IgD-negative memory B cell (primary cell): Measurements from ENCODE around the gene PLA2G5. TPM values are rescaled to one million over a fixed set of nuclear protein-coding genes. Genes with fewer than 3 reads are reported as not detected.

Source experiments
- H3K27ac Mint-ChIP-seq, 3 donors: one replicate each; pipeline ENCODE4 v1.8.0; 2020 to 2022; ENCODE audit warnings: mild to moderate bottlenecking in 3 of 3, mixed read lengths in 3 of 3, moderate library complexity in 1 of 3
- H3K27me3 Mint-ChIP-seq: one replicate; pipeline ENCODE4 v1.8.0; 2021; ENCODE audit warnings: mixed read lengths
- H3K36me3 Mint-ChIP-seq: one replicate; pipeline ENCODE4 v1.8.0; 2020; ENCODE audit warnings: mild to moderate bottlenecking, mixed read lengths
- H3K4me1 Mint-ChIP-seq, 3 donors: one replicate each; pipeline ENCODE4 v1.8.0; 2020 to 2022; ENCODE audit warnings: mixed read lengths in 3 of 3, mild to moderate bottlenecking in 1 of 3
- H3K4me3 Mint-ChIP-seq, 4 donors: one replicate each; pipeline ENCODE4 v1.8.0; 2020 to 2022; ENCODE audit warnings: mild to moderate bottlenecking in 4 of 4, mixed read lengths in 4 of 4, moderate library complexity in 3 of 4
- H3K9me3 Mint-ChIP-seq, 3 donors: one replicate each; pipeline ENCODE4 v1.8.0; 2020 to 2021; ENCODE audit warnings: mixed read lengths in 3 of 3, mild to moderate bottlenecking in 1 of 3
- polyA plus RNA-seq: library from polyadenylated mRNA; unstranded; fragments of 300-500 nt; fragmentation: Illumina TruSeq; gene quantifications from one replicate; pipeline ENCODE4 v1.2.3, GENCODE V29; 2021

Gene PLA2G5
- polyA plus RNA-seq, 1 donor from 2014 or later: not detected

DNA sequence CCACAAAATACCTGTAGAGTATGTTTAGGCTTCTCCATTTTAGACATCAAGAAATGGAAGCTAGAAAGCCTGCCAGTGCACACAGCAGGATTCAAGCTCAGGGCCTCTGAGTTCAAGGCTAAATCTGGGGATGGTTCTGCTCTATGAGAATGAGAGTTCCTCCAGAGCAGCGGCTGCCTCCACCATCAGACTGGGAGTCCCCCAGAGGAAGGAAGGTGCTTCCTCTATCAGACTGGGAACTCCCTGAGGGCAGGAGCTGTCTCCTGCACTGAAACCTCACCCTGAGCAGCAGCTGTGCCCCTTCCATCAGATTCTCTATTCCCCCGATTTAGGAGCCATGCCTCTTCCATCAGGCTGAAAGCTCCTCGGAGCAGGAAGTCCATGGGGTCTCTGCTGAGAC, 20.1 kb downstream of the PLA2G5 start:
- Mint-ChIP-seq H3K9me3 (peaks cover 0 to 2% (median 0%) of the 10 kb centered on the region in 3 donors), H3K4me3 (no peak overlapping the region), H3K27ac (no peak overlapping the region), H3K27me3 (peaks cover 6% of the 10 kb centered on the region), H3K36me3 (no peaks in the 10 kb centered on the region), H3K4me1 (peaks cover 0 to 3% (median 0%) of the 10 kb centered on the region in 3 donors)

DNA sequence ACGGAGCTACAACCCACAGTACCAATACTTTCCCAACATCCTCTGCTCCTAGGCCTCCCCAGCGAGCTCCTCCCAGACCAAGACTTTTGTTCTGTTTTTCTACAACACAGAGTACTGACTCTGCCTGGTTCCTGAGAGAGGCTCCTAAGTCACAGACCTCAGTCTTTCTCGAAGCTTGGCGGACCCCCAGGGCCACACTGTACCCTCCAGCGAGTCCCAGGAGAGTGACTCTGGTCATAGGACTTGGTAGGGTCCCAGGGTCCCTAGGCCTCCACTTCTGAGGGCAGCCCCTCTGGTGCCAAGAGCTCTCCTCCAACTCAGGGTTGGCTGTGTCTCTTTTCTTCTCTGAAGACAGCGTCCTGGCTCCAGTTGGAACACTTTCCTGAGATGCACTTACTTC, 20.6 kb downstream of the PLA2G5 start:
- H3K27me3 Mint-ChIP-seq: peaks cover 6% of the 10 kb centered on the region
- no peak overlapping the region for H3K4me3 Mint-ChIP-seq
- peaks cover 0 to 2% (median 0%) of the 10 kb centered on the region in 3 donors for H3K9me3 Mint-ChIP-seq
- no peaks in the 10 kb centered on the region for H3K36me3 Mint-ChIP-seq
- no peak overlapping the region for H3K27ac Mint-ChIP-seq
- peaks cover 0 to under 1% (median 0%) of the 10 kb centered on the region in 3 donors for H3K4me1 Mint-ChIP-seq

DNA sequence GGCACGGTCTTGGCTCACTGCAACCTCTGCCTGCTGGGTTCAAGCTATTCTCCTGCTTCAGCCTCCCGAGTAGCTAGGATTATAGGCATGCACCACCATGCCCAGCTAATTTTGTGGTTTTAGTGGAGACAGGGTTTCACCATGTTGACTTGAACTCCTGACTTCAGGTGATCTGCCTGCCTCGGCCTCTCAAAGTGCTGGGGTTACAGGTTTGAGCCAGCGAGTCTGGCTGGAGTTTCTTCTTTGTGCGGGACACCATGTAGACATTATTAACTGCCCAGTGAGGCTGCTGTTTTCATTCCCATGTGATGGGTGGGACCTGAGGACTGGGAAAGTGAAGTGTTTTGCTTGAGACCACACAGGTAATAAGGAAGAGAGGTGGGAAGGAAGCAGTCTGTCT, 23.3 kb downstream of the PLA2G5 start:
- no peak overlapping the region for H3K4me3 Mint-ChIP-seq
- peak overlapping the region in 1 of 3 donors; percentile 79 for H3K27ac Mint-ChIP-seq
- H3K4me1 Mint-ChIP-seq: no peaks in the 10 kb centered on the region
- H3K9me3 Mint-ChIP-seq: peaks cover 0 to 2% (median 0%) of the 10 kb centered on the region in 3 donors
- H3K36me3 Mint-ChIP-seq: no peaks in the 10 kb centered on the region
- H3K27me3 Mint-ChIP-seq: peaks cover 7% of the 10 kb centered on the region

DNA sequence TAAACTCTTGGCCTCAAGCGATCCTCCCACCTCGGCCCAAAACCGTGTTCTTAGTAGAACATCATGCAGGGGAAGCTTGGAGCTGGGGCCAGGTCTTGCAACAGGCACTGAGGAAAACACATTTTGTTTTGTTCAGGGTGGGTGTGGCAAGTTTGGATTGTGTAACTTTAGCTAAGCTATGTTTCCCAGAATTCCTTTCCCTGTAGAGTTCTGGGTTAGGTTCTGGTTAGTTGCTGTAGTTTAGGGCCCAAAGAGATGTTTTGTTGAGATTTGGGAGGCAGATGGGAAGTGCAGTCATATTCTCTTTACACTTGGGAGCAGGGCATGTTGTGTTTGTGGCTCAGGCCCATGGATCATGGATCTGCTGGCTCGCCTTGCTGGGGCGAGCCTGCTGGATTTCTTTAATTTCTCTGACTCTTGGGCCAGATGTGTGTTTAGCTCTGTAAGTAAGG, 24.0 kb downstream of the PLA2G5 start:
- H3K36me3 Mint-ChIP-seq: no peaks in the 10 kb centered on the region
- H3K27ac Mint-ChIP-seq: peak overlapping the region in 1 of 3 donors; percentile 39
- no peak overlapping the region for H3K4me3 Mint-ChIP-seq

DNA sequence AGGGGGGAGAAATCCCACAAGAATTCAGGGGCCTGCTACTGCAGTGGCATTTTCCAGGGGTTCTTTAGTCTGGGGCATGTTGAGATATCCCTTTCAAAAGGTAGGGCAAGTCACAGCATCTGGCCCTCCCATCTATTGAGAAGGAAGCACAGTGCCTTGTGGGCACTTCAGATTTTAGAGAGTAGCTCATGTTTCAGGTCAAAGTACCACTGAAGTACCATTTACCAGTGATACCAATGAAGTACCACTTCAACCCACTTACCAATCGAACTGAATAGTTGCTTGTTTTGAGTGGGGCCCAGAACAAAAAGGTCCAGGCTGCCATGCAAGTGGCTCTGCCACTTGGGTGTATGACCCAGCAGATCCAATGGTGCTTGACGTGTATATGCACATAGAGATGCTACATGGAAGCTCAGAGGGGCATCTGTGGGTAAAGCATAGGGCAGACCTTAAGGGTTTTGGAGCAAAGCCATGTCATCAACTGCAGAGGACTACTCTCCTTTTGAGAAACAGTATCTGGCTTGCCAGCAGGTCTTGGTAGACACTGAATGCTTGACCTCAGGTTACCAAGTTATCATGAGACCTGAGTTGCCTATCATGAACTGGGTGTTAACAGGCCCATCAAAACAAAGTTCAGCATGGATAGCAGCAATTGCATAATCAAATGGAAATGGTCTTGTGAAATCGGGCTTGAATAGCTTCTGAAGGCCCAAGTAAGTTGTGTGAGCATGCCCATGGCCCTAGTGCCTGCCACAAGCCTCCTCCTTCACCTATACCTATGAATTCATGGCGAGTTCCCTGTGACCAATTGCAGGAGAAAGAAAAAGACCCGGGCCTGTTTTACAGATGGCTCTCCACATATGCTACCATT, 25.8 kb downstream of the PLA2G5 start:
- H3K27me3 Mint-ChIP-seq: peaks cover 4% of the 10 kb centered on the region
- no peaks in the 10 kb centered on the region for H3K4me1 Mint-ChIP-seq
- H3K36me3 Mint-ChIP-seq: no peaks in the 10 kb centered on the region
- H3K27ac Mint-ChIP-seq: peak overlapping the region in 1 of 3 donors; percentile 60
- no peaks in the 10 kb centered on the region for H3K9me3 Mint-ChIP-seq
- H3K4me3 Mint-ChIP-seq: no peak overlapping the region

More for the DNA sequence above, 24.0 kb downstream of the PLA2G5 start:
- Mint-ChIP-seq H3K9me3 (peaks cover 0 to 2% (median 0%) of the 10 kb centered on the region in 3 donors), H3K4me1 (no peaks in the 10 kb centered on the region), H3K27me3 (peaks cover 7% of the 10 kb centered on the region)

DNA sequence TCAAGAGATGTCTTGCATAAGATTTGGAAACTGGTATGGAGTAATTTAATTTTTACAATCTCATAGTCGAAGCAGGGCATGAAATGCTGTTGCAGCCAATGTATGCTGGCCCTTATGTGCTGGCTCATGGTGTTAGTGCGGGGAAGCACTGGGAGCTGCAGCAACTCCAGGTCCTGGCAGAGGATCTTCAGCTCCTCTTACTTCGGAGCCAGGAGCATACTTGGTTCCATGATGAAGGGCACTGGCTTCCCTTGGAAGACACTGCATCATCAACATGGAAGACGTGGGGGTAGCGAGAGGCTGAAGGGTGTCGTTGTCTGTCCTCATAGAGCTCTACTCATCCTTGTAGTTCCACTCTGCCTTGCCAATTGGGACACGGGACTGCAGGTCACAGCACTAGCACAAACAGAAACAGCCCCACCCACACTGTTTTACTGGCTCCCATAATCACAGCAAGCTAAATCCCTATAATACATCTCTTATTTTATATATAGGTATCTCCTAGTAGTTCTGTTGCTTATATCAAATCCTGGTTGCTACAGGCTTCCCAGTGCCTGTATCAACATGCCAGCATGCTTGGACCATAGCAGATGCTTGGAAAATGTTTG, 26.9 kb downstream of the PLA2G5 start:
- H3K4me3 Mint-ChIP-seq: no peak overlapping the region
- peaks cover 2 to 4% (median 4%) of the 10 kb centered on the region in 3 donors for H3K4me1 Mint-ChIP-seq
- peaks cover 5% of the 10 kb centered on the region for H3K27me3 Mint-ChIP-seq
- no peaks in the 10 kb centered on the region for H3K36me3 Mint-ChIP-seq
- no peaks in the 10 kb centered on the region for H3K9me3 Mint-ChIP-seq
- H3K27ac Mint-ChIP-seq: no peak overlapping the region

DNA sequence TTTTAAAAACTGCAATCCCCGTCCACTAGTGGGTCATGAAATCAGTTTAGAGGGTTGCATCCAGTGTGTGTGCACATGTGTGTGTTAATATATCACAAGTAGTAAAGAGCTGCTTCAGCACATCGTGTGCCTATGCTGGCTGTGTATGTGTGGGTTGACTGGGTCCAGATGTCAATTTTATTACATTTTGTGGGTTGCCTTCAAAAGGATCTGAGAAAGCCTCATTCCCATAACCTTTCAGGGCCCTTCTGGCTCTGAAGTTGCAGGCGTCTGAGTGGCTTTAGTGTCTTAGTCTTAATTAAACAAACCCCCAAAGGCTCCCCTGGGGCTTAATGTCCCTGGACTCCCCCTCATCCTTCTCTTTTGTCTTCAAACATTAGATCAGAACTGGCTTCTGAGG, 29.5 kb downstream of the PLA2G5 start:
- no peak overlapping the region for H3K27ac Mint-ChIP-seq
- H3K27me3 Mint-ChIP-seq: peaks cover 3% of the 10 kb centered on the region
- no peak overlapping the region for H3K4me3 Mint-ChIP-seq
- peaks cover 2% of the 10 kb centered on the region for H3K36me3 Mint-ChIP-seq
- peaks cover 4% of the 10 kb centered on the region in 3 donors for H3K4me1 Mint-ChIP-seq
- H3K9me3 Mint-ChIP-seq: no peaks in the 10 kb centered on the region

DNA sequence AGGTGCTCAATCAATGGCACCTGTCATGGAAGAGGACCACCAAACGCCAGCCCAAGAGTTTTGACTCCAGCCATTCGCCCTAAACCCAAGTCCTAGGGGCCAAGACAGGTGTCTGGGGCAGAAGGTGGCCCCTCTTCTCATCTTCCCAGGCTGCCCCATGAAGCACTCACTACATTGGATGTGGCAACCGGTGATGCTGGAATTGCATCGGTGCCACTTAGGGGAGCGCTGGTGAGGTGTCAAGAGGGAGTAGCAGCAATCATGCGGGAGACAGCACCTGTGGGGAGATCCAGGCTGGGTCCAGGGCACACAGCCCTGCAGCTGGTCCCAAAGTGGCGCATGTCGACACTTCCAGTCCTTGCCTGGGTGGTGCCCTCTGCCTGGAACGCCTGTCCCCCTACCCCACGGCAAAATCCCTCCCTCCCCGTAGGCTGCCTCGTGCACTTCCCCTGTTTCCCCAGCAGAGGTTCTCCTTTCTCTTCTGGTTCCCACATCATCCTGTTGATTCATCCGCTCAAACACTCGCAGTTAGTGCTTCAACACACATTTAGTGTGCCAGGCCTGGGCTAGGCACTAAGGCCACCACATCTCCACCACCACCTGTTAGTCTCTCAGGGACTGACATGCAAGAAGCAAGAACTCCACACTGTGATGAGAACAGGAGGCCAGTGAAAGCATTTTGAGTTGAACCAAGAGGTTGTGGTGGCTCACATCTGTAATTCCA, 30.8 kb downstream of the PLA2G5 start:
- Mint-ChIP-seq H3K4me3 (no peak overlapping the region), H3K9me3 (no peaks in the 10 kb centered on the region), H3K36me3 (peaks cover 2% of the 10 kb centered on the region), H3K27me3 (peaks cover 2% of the 10 kb centered on the region), H3K4me1 (peaks cover 4% of the 10 kb centered on the region in 3 donors), H3K27ac (no peak overlapping the region)

DNA sequence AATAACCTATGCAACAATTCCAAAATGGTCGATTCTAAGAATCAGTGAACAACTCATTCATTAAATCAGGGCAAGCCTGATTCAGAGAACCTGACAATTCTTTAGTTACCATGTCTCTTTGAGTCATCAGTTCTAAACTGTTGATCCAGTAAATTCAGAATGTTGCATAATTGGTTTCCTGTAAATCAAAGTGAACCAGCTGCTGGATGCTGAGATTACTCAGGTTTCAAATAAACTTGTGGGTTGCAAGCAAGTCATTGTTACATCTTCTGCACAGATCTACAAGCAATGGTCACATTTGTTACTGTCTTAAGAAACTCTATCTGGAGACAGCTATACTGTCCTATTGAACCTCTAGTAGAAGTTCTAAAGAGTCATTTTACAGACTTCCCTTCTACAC, 32.9 kb downstream of the PLA2G5 start:
- Mint-ChIP-seq H3K9me3 (no peaks in the 10 kb centered on the region), H3K36me3 (peaks cover 2% of the 10 kb centered on the region), H3K27ac (no peak overlapping the region), H3K4me1 (peaks cover 4% of the 10 kb centered on the region in 3 donors), H3K4me3 (no peak overlapping the region), H3K27me3 (peaks cover 2% of the 10 kb centered on the region)

DNA sequence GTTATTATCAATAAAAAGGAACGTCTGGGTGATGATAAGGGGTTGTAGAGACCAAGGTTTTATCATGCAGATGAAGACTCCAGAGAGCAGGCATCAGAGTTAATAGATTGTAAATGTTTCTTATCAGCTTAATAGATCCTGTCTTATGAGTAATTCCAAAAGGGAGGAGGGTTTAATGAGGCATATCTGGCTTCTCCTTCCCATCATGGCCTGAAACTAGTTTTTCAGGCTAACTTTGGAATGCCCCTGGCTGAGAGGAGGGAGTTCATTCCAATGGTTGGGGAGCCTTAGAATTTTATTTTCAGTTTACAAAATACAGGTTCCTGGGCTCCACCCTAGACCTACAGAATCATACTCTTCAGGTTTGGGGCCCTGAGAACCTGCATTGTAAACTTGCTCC, 35.9 kb downstream of the PLA2G5 start:
- H3K27ac Mint-ChIP-seq: peak overlapping the region in 1 of 3 donors; percentile 16
- peaks cover 6% of the 10 kb centered on the region for H3K36me3 Mint-ChIP-seq
- H3K27me3 Mint-ChIP-seq: peaks cover 1% of the 10 kb centered on the region
- peaks cover 3 to 5% (median 3%) of the 10 kb centered on the region in 3 donors for H3K4me1 Mint-ChIP-seq
- H3K9me3 Mint-ChIP-seq: no peaks in the 10 kb centered on the region
- H3K4me3 Mint-ChIP-seq: no peak overlapping the region

DNA sequence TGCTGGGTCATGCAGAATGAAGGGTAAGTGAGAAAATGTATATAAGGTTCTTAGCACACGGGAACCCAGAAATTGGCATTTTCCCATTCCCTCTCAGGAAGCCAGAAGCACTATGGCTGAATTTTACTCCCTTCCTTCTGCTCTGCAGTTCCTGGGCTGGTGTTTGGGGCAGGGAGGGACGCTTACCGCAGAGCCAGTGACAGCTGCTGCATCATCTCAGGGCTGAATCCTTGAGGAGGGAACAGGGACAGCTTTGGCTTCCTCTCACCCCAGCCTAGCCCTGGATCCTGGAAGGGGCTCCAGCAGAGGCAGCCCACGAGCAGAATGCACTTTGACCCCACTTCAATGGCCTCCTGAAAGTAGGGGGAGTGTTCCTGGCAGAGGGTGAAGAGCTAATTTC, 37.4 kb downstream of the PLA2G5 start:
- Mint-ChIP-seq H3K27me3 (no peaks in the 10 kb centered on the region), H3K36me3 (peaks cover 9% of the 10 kb centered on the region), H3K4me3 (no peak overlapping the region), H3K4me1 (peaks cover 0 to 3% (median 0%) of the 10 kb centered on the region in 3 donors), H3K27ac (peak overlapping the region in 1 of 3 donors; percentile 77), H3K9me3 (no peaks in the 10 kb centered on the region)

DNA sequence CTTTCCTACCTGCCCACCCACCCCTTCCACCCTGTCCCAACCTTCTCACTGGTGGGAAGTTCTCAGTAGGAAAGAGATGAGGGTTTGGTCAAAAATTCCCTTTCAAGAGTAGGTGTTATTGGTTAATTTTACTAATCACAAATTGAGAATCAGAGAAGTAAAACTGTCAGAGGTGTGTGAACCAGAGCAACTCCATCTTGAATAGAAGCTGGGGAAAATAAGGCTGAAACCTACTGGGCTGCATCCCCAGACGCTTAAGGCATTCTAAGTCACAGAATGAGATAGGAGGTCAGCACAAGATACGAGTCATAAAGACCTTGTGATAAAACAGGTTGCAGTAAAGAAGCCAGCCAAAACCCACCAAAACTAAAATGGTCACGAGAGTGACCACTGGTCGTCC, 37.8 kb downstream of the PLA2G5 start:
- Mint-ChIP-seq H3K27me3 (no peaks in the 10 kb centered on the region), H3K9me3 (no peaks in the 10 kb centered on the region), H3K4me1 (peaks cover 0 to 3% (median 0%) of the 10 kb centered on the region in 3 donors), H3K27ac (no peak overlapping the region), H3K4me3 (no peak overlapping the region), H3K36me3 (peaks cover 9% of the 10 kb centered on the region)

DNA sequence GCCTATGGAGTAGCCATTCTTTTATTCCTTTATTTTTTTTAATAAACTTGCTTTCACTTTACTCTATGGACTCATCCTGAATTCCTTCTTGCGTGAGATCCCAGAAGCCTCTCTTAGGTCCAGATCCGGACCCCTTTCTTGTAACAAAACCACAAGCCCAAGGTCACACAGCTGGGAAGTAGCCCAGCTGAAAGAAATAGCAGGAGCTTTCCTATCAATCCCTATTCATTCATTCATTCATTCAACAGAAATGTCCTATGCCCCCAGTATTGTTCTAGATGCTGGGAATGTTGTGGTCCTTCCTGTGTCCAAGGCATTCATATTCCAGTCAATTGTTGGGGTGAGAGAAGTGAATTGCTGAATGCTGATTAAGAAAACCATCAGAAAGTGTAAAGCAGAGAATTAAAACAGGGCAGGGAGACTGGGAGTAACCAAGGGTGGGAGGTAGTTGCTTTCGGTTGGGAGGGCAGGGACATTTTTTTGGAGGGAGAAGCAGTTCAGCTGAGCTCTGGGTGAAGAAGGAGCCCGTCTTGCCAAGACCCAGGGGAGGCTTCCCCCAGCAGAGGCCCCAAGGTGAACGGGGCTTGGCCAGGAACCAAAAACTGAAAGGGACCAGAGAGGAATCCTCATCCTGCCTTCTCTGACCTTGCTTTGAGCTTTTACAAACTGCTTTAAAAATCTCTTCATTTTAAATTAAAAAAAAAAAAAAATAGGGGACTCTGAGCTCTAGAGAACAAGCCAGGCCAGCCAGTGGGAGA, 38.6 kb downstream of the PLA2G5 start:
- Mint-ChIP-seq H3K36me3 (peaks cover 7% of the 10 kb centered on the region), H3K27me3 (no peaks in the 10 kb centered on the region), H3K4me1 (peaks cover 0 to 1% (median 0%) of the 10 kb centered on the region in 3 donors), H3K9me3 (no peaks in the 10 kb centered on the region), H3K4me3 (no peak overlapping the region), H3K27ac (no peak overlapping the region)

DNA sequence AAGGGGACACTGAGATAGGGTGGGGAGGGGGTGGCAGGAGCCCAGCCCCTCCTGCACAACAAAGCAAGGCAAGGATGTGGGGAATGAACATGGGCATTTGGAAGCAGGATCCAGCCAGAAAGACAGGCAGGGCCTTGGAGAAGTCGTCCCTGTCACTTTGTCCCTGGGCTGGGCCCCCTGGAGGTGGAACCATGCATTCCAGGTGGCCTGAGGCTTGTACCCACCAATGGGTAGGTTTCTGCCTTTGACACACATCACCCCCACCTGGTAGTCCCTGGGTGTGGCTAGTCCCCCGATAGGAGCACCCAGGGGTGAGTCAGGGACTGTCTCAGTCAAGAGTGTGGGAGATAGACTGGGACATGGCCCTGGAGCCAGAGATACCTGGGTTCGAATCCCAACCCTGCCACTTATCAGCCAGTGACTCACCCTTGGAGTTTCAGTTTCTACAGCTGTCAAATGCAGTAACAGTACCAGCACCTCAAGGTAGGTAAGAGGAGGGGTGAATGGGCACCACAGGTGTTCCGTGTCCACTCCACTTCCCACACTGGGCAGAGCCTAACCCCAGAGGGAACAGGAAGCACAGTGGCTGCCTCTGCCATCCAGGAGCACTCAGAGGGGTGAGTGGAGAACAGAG, 39.3 kb downstream of the PLA2G5 start:
- H3K27me3 Mint-ChIP-seq: no peaks in the 10 kb centered on the region
- H3K9me3 Mint-ChIP-seq: no peaks in the 10 kb centered on the region

More for the DNA sequence above, 39.3 kb downstream of the PLA2G5 start:
- no peak overlapping the region for H3K27ac Mint-ChIP-seq
- H3K4me1 Mint-ChIP-seq: peaks cover 0 to 1% (median 0%) of the 10 kb centered on the region in 3 donors
- peaks cover 7% of the 10 kb centered on the region for H3K36me3 Mint-ChIP-seq
- no peak overlapping the region for H3K4me3 Mint-ChIP-seq
